Activated T-helper 2 cell treated with anti-CD3 and anti-CD28 coated beads, Interferon-gamma antibody, Interleukin-2, Interleukin-4, amounts not matched to agents 10 μg/mL and 5 μg/mL and 100 μg/mL, durations not matched to agents 14 hours and 24 hours and 36 hours (primary cell): Measurements from ENCODE around the gene BPGM. TPM values are rescaled to one million over a fixed set of nuclear protein-coding genes. Genes with fewer than 3 reads are reported as not detected.
A peak's percentile ranks its signal among the peaks of the same experiment; 100 is the strongest.

Source experiments
- DNase-seq: peaks from one replicate; pipeline ENCODE4 v3.0.0; 2021; ENCODE audit warnings: low spot score
- H3K27ac Mint-ChIP-seq: one replicate; pipeline ENCODE4 v1.8.0; 2021; ENCODE audit warnings: mixed read lengths
- H3K27me3 Mint-ChIP-seq: one replicate; pipeline ENCODE4 v1.8.0; 2021; ENCODE audit warnings: low read depth, mixed read lengths
- H3K36me3 Mint-ChIP-seq: one replicate; pipeline ENCODE4 v1.8.0; 2021; ENCODE audit warnings: low read depth, mixed read lengths
- H3K4me1 Mint-ChIP-seq: one replicate; pipeline ENCODE4 v1.8.0; 2021; ENCODE audit warnings: low read depth, mixed read lengths
- H3K4me3 Mint-ChIP-seq: one replicate; pipeline ENCODE4 v1.8.0; 2021; ENCODE audit warnings: low read depth, mild to moderate bottlenecking, moderate library complexity, mixed read lengths
- H3K9me3 Mint-ChIP-seq: one replicate; pipeline ENCODE4 v1.8.0; 2021; ENCODE audit warnings: mixed read lengths
- intact Hi-C: fragments of 100-400 bp; cut with micrococcal nuclease; formaldehyde crosslinking; loops from one replicate; pipeline ENCODE4 v1.15.1; 2023
- total RNA-seq: library from RNA; stranded (reverse); gene quantifications from 2 replicates; pipeline ENCODE4 v1.2.3, GENCODE V29; 2022

Gene BPGM
- total RNA-seq, 1 donor from 2014 or later: 28.0 TPM

DNA sequence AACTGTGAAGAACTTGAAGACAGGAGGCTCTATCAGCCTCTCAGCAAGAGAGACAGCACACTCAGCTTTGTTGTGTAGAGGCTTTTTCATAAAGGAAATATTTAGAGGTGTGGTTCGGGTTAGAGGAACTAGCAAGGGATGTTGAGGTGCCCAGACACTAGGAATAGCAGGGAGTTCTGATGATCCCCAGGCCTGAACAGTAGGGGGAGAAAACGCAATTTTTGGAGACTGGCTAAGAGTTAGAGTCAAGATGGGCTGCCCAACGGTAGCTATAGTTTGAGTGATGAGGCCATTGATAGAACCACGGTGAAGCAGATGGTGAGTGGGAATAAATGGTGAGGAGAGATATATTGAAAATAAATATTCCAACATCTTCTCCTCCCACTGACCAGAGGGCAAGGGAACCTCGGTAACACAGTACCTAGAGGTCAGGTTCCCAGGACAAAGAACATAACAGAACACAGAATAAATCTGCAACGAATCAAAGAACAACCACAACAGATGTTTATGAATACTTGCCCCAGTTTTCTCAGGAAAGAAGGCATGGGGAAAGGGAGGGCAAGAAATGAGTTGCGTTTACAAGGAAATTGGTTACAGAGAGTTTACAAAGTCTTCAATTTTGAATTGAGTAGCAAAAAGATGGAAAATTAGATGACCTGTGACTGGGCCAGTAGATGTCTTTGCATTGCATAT lies 24.2 kb upstream of the BPGM start:
- peaks cover 49% of the 10 kb centered on the region for H3K27me3 Mint-ChIP-seq
- peaks cover 4% of the 10 kb centered on the region for H3K4me1 Mint-ChIP-seq
- no peaks in the 10 kb centered on the region for H3K9me3 Mint-ChIP-seq
- no peak for DNase-seq
- intact Hi-C loops: no loop called here
- H3K4me3 Mint-ChIP-seq: no peak overlapping the region
- no peaks in the 10 kb centered on the region for H3K36me3 Mint-ChIP-seq
- H3K27ac Mint-ChIP-seq: no peak overlapping the region

DNA sequence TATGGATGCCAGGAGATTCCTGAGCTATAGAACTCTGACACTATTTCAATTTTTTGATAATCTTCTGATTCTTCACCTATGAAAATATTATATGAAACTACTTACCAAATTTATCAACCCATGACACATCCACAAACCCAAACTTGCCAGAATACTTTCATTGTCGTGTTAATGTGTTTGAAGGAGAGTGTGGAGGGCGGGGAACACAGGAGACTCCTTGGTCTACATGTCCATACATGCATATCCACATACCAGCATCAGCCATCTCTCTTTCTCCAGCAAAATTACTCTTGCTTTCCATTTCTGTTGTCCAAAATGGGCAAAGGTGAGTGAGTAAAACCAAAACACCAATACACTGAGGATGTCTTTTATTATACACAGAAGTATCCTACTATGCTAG lies 23.5 kb upstream of the BPGM start:
- Mint-ChIP-seq H3K27ac (no peak overlapping the region), H3K36me3 (no peaks in the 10 kb centered on the region), H3K4me1 (peaks cover 4% of the 10 kb centered on the region), H3K4me3 (no peak overlapping the region), H3K27me3 (peaks cover 54% of the 10 kb centered on the region), H3K9me3 (no peaks in the 10 kb centered on the region)
- DNase-seq: no peak
- intact Hi-C loops: no loop called here

DNA sequence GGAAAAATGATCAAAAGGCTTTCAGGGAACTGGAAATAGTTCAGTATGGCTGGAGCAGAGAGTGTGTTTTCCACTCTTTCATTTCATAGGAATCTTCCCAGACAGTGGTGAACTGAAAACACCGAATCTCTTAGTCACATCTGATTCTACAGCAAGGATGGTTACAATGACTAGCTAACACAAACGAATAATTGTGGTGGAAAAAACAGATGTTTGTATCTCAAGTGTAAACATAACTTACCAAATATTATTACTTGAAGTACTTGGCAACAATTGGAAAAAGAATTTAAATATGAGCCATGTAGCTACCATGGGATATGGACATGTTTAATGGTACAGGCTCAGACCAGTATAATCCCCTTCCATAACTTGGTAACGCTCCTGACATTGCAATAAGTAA lies 21.1 kb upstream of the BPGM start:
- Mint-ChIP-seq H3K36me3 (no peaks in the 10 kb centered on the region), H3K27ac (no peak overlapping the region), H3K4me3 (no peak overlapping the region)

GRCh38 chr7:134627109-134627774 lies 19.4 kb upstream of the BPGM start:
- Mint-ChIP-seq H3K27ac (no peak overlapping the region), H3K9me3 (no peaks in the 10 kb centered on the region), H3K4me1 (peaks cover 8% of the 10 kb centered on the region), H3K4me3 (no peak overlapping the region), H3K27me3 (peaks cover 39% of the 10 kb centered on the region), H3K36me3 (no peaks in the 10 kb centered on the region)
- no peak for DNase-seq
- intact Hi-C loops: no loop called here

More for the DNA sequence above, 21.1 kb upstream of the BPGM start:
- intact Hi-C loops: no loop called here
- Mint-ChIP-seq H3K4me1 (peaks cover 4% of the 10 kb centered on the region), H3K27me3 (peaks cover 50% of the 10 kb centered on the region), H3K9me3 (no peaks in the 10 kb centered on the region)
- DNase-seq: no peak

DNA sequence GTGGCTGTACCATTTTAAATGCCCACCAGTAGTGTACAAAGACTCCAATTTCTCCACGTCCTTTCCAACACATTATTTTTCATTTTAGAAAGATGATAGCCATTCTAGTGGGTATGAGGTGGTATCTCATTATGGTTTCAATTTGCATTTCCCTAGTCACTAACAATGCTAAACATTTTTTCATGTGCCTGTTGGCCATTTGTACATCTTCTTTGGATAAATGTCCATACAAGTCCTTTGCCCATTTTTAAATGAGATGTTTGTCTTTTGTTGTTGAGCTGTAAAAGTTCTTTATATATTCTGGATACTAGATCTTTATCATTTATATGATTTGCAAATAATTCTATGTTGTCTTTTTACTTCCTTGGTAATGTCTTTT lies 18.9 kb upstream of the BPGM start:
- Mint-ChIP-seq H3K36me3 (no peaks in the 10 kb centered on the region), H3K27me3 (peaks cover 35% of the 10 kb centered on the region), H3K4me3 (no peak overlapping the region), H3K4me1 (peaks cover 8% of the 10 kb centered on the region), H3K9me3 (no peaks in the 10 kb centered on the region), H3K27ac (no peak overlapping the region)
- intact Hi-C loops: no loop called here
- no peak for DNase-seq

DNA sequence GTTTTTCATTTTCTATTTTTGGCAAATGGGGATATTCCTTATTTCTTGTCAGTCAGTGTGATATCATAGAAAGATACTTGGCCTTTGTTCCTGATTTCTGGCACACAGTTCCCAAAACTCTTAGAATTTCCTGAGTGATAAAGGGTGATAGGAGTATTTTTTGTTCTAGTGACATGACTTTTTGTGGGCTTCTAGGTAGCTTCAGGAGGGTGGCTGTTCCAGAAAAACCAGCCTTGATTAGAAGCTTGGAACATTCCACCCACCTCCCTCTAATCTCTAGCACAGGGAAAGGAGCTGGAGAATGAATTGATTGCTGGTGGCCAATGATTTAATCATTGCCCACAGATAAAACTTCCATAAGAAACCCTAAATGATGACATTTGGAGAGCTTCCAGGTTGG lies 17.2 kb upstream of the BPGM start:
- H3K4me1 Mint-ChIP-seq: peaks cover 8% of the 10 kb centered on the region
- peaks cover 29% of the 10 kb centered on the region for H3K27me3 Mint-ChIP-seq
- intact Hi-C loops: no loop called here
- DNase-seq: no peak
- no peaks in the 10 kb centered on the region for H3K9me3 Mint-ChIP-seq
- H3K4me3 Mint-ChIP-seq: no peak overlapping the region
- H3K36me3 Mint-ChIP-seq: no peaks in the 10 kb centered on the region
- H3K27ac Mint-ChIP-seq: no peak overlapping the region

GRCh38 chr7:134630237-134630636 lies 16.4 kb upstream of the BPGM start:
- H3K4me3 Mint-ChIP-seq: no peak overlapping the region
- intact Hi-C loops: loop anchor here (5.0 kb wide), 1 partner anchor 517 kb away; the partner anchor contains the start of gene TMEM140
- no peak for DNase-seq
- H3K9me3 Mint-ChIP-seq: no peaks in the 10 kb centered on the region
- H3K36me3 Mint-ChIP-seq: no peaks in the 10 kb centered on the region
- H3K4me1 Mint-ChIP-seq: peaks cover 10% of the 10 kb centered on the region
- no peak overlapping the region for H3K27ac Mint-ChIP-seq
- H3K27me3 Mint-ChIP-seq: peaks cover 27% of the 10 kb centered on the region

DNA sequence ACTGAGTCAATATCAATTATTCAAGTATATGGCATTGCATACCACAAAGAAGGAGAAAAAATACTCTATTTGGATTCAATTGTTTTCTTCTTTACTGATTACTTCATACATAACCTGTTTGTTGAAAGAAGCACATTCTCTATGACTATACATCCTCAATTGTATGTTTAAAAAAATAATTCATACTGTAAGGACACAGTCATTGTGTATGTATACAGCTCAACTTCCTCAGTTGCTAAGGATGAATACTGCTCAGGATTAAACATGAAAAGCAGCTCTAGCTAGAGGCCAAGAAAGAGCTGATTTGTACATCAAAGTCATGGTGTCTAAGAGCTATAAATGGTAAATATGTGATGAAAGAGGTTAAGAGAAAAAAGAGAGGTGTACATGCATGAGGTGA lies 15.8 kb upstream of the BPGM start:
- no peak for DNase-seq
- Mint-ChIP-seq H3K4me1 (peaks cover 15% of the 10 kb centered on the region), H3K27ac (no peak overlapping the region), H3K27me3 (peaks cover 23% of the 10 kb centered on the region), H3K4me3 (no peak overlapping the region), H3K9me3 (no peaks in the 10 kb centered on the region), H3K36me3 (no peaks in the 10 kb centered on the region)
- intact Hi-C loops: loop anchor here (5.0 kb wide), 1 partner anchor 516 kb away; the partner anchor contains the start of gene TMEM140

- H3K9me3 Mint-ChIP-seq: peaks cover 5% of the 10 kb centered on the region
- intact Hi-C loops: loop anchor here (5.0 kb wide), 1 partner anchor 515 kb away; the partner anchor contains the start of gene TMEM140
- no peaks in the 10 kb centered on the region for H3K36me3 Mint-ChIP-seq
- peaks cover 25% of the 10 kb centered on the region for H3K4me1 Mint-ChIP-seq
- no peak overlapping the region for H3K4me3 Mint-ChIP-seq
- DNase-seq: no peak
- H3K27me3 Mint-ChIP-seq: peaks cover 15% of the 10 kb centered on the region
- H3K27ac Mint-ChIP-seq: no peak overlapping the region
These were observed 14.6 kb upstream of the BPGM start for GRCh38 chr7:134632052-134632451.

DNA sequence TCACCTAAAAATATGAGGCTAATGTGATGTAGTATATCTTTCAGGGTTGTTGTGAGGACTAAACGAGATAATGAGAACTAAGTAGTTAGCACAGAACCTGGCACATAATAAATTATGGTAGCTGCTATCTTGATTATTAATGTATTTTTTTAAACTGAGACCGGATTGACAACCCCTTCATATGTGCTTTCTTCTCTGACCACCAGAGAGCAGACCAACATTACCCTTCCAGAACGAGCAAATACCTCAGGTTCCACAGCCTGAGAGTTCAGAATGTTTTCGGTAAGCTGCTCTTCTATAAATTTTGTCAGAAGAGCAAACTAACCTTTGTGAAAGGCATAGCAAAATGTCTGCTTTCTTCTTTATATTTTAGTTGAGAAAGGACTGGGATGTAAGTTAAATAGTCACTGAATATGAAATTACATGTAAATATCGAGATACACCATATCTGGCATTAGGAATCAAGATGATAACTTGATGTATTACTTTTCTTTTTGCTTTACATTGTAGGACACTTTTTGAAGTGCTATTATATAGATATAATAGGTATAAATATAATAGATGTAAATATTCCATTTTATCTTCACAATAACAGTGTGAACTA lies 13.6 kb upstream of the BPGM start:
- Mint-ChIP-seq H3K27ac (no peak overlapping the region), H3K36me3 (no peaks in the 10 kb centered on the region), H3K27me3 (peaks cover 8% of the 10 kb centered on the region), H3K4me1 (peaks cover 25% of the 10 kb centered on the region), H3K4me3 (no peak overlapping the region), H3K9me3 (peaks cover 5% of the 10 kb centered on the region)
- intact Hi-C loops: loop anchor here (1.0 to 5.0 kb wide), 2 partner anchors 321 to 514 kb away; partner anchors contain the start of gene TMEM140
- DNase-seq: no peak

DNA sequence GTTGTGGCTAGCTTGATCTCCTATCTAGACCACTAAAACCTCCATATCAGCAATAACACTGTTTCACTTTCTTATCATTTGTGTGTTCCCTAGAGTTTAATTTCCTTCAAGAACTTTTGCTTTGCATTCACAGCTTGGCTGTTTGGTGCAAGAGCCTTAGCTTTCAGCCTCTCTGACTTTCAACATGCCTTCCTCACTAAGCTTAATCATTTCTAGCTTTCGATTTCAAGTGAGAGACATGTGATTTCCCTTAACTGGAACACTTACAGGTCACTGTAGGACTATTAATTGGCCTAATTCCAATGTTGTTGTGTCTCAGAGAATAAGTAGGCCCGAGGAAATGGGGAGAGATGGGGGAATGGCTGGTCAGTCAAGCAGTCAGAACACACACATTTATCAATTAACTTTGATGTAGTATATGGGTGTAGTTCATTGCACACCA lies 10.6 kb upstream of the BPGM start:
- Mint-ChIP-seq H3K27me3 (no peaks in the 10 kb centered on the region), H3K36me3 (no peaks in the 10 kb centered on the region), H3K4me1 (peaks cover 39% of the 10 kb centered on the region), H3K4me3 (peak overlapping the region; percentile 20), H3K27ac (peak overlapping the region; percentile 59), H3K9me3 (peaks cover 5% of the 10 kb centered on the region)
- intact Hi-C loops: loop anchor here (5.0 kb wide), 1 partner anchor 56 kb away; no protein-coding TSS in a partner anchor
- DNase-seq: no peak

- no peak for DNase-seq
- H3K36me3 Mint-ChIP-seq: peaks cover 3% of the 10 kb centered on the region
- peaks cover 42% of the 10 kb centered on the region for H3K4me1 Mint-ChIP-seq
- no peak overlapping the region for H3K4me3 Mint-ChIP-seq
- intact Hi-C loops: loop anchor here (5.0 kb wide), 1 partner anchor 55 kb away; no protein-coding TSS in a partner anchor
- no peaks in the 10 kb centered on the region for H3K27me3 Mint-ChIP-seq
- peaks cover 13% of the 10 kb centered on the region for H3K9me3 Mint-ChIP-seq
- H3K27ac Mint-ChIP-seq: no peak overlapping the region
These were observed 9.2 kb upstream of the BPGM start for GRCh38 chr7:134637441-134637840.
